PC-3 (cell line): ENCODE measurements around the gene WDR46.

Experiments used
- EZH2 ChIP-seq: fragments of 300-600 bp; sonication (generic); IDR thresholded peaks from one replicate; pipeline ENCODE4 v1.6.1; 2017; ENCODE audit warnings: antibody characterized with exemption, mild to moderate bottlenecking, low read length; ENCODE audit not compliant: unreplicated experiment
- TF ChIP-seq, protein P1 (sequence below): fragments of 300-600 bp; sonication (generic); conservative IDR thresholded peaks from 2 replicates; pipeline ENCODE4 v1.5.1; 2017; ENCODE audit warnings: antibody characterized with exemption, low read depth, mild to moderate bottlenecking, low read length

DNA sequence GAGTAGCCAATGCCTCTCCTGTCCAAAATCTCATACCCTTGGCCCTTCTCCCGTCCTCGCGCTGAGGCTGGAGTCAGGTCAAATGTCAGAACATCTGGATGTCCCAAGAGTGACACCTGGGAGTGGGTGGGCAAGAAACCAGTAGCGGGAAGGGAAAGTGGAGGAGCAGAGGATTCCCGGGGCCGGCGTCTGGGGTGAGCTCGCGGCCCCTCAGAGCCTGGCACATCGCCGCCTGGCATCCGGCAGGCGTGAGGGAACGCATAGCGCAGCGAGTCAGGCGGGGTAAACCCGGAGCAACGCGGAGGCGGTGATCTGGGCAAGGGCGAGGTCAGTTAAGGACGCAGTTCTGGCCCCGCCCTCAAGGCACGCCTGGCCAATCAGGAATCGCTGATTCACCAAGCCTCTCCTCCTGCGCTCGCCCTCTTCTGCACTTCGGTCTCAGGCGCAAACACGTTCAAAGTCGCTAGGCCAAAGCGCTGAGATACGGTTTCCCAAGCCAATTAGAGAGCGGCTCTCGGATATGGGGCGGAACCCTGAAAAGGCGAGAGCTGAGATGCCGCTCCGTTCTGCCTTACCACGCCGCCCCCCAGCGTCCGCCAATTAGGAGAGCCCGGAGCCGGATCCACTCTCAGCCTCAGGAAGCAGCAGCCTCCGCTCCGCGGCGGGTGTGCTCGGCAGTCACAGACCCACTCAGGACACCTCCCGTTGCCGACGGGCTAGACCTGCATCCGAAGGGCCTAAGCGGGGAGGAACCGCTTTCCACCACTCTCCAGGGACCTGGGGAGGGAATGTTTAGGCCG is 39.9 kb downstream of the WDR46 start:
- TF ChIP-seq, protein P1, sequence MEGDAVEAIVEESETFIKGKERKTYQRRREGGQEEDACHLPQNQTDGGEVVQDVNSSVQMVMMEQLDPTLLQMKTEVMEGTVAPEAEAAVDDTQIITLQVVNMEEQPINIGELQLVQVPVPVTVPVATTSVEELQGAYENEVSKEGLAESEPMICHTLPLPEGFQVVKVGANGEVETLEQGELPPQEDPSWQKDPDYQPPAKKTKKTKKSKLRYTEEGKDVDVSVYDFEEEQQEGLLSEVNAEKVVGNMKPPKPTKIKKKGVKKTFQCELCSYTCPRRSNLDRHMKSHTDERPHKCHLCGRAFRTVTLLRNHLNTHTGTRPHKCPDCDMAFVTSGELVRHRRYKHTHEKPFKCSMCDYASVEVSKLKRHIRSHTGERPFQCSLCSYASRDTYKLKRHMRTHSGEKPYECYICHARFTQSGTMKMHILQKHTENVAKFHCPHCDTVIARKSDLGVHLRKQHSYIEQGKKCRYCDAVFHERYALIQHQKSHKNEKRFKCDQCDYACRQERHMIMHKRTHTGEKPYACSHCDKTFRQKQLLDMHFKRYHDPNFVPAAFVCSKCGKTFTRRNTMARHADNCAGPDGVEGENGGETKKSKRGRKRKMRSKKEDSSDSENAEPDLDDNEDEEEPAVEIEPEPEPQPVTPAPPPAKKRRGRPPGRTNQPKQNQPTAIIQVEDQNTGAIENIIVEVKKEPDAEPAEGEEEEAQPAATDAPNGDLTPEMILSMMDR: 0 out of 2 replicates have a peak, but pooled peaks have one; percentile 15
- TF ChIP-seq EZH2: no peak
